ENCODE results near the gene JPH3.
A peak's percentile ranks its signal among the peaks of the same experiment; 100 is the strongest.
"Not testable (repeated sequence)": the region's sequence is repeated elsewhere in the genome, so short reads cannot be mapped to it uniquely, and the experiment has no call there.

JPH3 gene

GRCh38 chr16:87700406-87701077, 98.2 kb downstream of the JPH3 start:
- no peak for DNase-seq

GRCh38 chr16:87701078-87701460, 98.8 kb downstream of the JPH3 start:
- DNase-seq = no peak

GRCh38 chr16:87701505-87701921, 99.2 kb downstream of the JPH3 start:
- no peak for DNase-seq

GRCh38 chr16:87702325-87702811, 100.1 kb downstream of the JPH3 start:
- peak; percentile 71 for DNase-seq

- no peak for DNase-seq
Observed at GRCh38 chr16:87703071-87703470, 100.8 kb downstream of the JPH3 start.

- no peak for DNase-seq
Observed at GRCh38 chr16:87703835-87704375, 101.6 kb downstream of the JPH3 start.

GRCh38 chr16:87704754-87705353, 102.5 kb downstream of the JPH3 start:
- no peak for DNase-seq

- no peak for DNase-seq
Observed at GRCh38 chr16:87705771-87706277, 103.5 kb downstream of the JPH3 start.

GRCh38 chr16:87706278-87707000, 104.1 kb downstream of the JPH3 start:
- DNase-seq = no peak

GRCh38 chr16:87707097-87707496, 104.8 kb downstream of the JPH3 start:
- no peak for DNase-seq

- no peak for DNase-seq
Observed at GRCh38 chr16:87707714-87708580, 105.6 kb downstream of the JPH3 start.

- DNase-seq = no peak
Observed at GRCh38 chr16:87708881-87709638, 106.8 kb downstream of the JPH3 start.

- no peak for DNase-seq
Observed at GRCh38 chr16:87709677-87710076, 107.4 kb downstream of the JPH3 start.

- DNase-seq = no peak
Observed at GRCh38 chr16:87710887-87711286, 108.6 kb downstream of the JPH3 start.

GRCh38 chr16:87712184-87712762, 110.0 kb downstream of the JPH3 start:
- DNase-seq = no peak

- DNase-seq = peak; percentile 73
Observed at GRCh38 chr16:87713451-87714229, 111.3 kb downstream of the JPH3 start.

- DNase-seq = no peak
Observed at GRCh38 chr16:87715231-87715630, 112.9 kb downstream of the JPH3 start.

GRCh38 chr16:87715658-87716057, 113.3 kb downstream of the JPH3 start:
- DNase-seq = no peak

- DNase-seq = not testable (repeated sequence)
Observed at GRCh38 chr16:87718831-87719230, 116.5 kb downstream of the JPH3 start.

- no peak for DNase-seq
Observed at GRCh38 chr16:87720446-87720845, 118.1 kb downstream of the JPH3 start.

Measured in activated CD4-positive, alpha-beta T cell treated with anti-CD3 and anti-CD28 coated beads for 48 hours (primary cell).